GM18526 (cell line): Measurements from ENCODE around the gene EBP.

ENCODE experiments used
- POLR2A ChIP-seq: IDR thresholded peaks from 3 replicates; pipeline ENCODE4 v1.6.1; 2011; ENCODE audit not compliant: insufficient read length; ENCODE audit errors: extremely low read depth

EBP gene

DNA sequence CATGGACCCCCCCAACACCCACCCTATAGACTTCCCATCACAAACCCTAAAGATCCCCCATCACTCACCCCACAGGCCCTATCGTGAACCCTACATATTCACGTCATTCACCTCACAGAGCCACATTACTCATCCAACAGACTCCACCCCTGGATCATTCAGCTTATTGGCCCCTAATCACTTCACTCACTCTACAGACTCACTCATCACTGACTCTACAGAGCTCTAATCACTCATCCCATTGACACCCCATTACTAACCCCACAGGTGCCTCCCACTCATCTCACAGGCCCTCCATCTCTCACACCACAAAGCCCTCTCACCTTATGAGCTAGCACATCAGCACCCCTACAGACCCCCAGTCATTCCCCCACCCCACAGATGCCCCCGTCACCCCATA lies 11.6 kb downstream of the EBP start:
- no peak for TF ChIP-seq POLR2A

DNA sequence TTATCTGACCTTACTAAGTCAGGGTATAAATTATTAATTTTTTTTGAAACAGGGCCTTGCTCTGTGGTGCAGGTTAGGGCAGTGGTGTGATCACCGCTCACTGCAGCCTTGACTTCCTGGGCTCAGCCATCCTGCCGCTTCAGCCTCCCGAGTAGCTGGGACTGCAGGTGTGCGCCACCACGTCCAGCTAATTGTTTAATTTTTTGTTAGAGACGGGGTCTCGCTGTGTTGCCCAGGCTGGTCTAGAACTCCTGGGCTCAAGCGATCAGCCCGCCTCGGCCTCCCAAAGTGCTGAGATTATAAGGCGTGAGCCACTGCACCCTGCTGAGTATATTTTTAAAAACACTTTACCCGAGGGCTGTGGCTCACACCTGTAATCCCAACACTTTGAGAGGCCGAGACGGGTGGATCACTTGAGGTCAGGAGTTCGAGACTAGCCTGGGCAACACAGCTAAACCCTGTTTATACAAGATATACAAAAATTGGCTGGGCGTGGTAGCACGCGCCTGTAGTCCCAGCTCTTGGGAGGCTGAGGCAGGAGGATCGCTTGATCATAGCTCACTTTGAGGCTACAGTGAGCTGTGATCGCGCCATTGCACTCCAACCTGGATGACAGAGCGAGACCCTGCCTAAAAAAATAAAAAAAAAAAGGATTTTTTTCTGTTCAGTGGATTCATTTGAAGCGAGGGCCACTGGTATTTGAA lies 17.2 kb downstream of the EBP start:
- TF ChIP-seq POLR2A: no peak

DNA sequence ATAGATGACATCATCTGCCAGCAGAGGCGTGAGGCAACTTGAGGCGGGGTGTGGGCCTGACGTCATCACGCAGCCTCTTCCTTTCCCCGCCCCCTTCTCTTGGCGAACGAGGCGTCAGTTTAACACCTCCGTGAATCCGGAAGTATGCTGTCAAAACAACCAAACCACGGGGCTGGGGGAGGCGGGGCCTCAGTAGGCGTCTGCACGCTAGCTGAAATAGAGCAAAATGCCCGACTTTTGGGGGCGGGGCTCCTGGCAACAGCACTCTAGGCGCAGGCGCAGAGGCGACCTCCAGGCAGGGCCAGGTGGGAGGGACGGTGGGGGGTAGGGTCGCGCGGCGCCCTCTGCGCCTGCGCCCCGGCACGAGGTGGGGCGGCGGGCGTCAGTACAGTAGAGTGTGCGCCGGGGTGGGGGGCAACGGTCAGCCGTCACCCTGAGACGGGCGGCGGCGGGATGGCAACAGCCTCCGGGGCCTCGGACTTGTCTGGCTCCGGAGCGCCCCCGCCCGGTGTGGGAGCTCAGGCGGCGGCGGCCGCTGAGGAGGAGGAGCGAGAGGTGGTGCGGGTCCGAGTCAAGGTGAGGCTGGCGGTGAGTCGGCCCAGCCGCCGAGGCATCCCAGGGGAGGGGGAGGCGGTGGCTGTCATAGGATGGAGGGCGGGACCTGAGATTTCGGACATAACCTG lies 17.9 kb downstream of the EBP start, which contains the start of gene TBC1D25:
TBC1D25 (plus strand) TSS at position 370 of the 683 bp plus-strand sequence; CDS start at position 454, 84 bp downstream.
- TF ChIP-seq POLR2A: no peak

DNA sequence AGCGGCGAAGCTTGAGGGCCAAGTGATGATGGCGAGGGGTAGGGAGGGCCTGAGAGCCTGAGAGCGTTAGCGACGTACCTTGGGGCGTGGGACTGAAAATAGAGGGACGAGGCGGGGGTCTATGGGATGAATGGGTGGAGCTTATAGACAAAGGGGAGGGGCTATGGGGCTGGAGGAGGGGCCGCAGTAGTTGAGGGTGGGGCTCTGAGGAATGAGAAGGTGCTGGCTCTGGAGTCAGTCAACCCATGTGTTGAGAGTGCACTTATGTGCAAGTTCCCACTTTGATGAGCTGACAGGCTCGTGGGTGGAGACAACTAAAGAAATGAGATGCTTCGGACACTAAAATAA lies 18.4 kb downstream of the EBP start:
- no peak for TF ChIP-seq POLR2A

DNA sequence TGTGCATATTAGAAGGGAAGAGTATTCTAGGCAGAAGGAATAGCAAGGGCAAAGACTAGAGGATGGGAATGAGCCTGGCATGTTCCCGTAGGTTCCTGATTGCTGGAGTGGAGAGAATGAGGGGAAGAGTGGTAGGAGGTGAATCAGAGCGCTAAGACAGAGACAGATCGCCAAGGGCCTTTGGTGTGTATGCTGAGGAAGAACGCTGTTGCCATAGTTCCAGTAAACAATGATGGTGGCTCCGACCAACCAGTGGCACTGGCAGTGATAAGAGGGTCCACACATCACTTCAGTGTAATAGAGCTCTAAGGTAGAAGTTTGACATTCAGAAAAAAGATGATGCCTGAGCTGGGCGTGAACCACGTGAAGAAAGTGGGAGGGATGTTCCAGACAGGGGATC lies 18.9 kb downstream of the EBP start:
- TF ChIP-seq POLR2A: no peak

DNA sequence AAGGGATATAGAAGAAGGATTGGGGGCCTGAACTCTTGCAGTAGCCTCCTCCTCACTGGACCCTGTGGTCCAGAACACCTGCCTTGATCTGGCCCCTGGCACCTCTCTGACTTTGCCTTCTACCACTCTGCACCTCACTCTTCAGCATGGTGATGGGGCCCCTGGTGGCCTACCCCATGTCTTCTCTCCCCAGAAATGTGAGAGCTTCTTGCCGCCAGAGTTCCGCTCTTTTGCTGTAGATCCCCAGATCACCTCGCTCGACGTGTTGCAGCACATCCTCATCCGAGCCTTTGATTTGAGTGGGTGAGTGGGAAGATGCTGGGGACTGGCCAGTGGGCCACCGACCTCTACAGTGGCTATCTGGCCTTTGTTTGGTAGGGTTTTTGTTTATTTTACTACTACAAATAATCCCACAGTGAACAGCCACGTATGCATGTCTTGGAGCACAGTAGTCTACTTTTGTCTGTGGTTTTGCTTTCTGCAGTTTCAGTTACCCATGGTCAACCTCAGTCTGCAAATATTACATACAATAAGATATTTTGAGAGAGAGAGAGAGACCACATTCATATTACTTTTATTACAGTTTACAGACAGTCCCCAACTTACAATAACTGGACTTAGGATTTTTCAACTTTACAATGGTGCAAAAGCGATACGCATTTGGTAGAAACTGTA lies 19.7 kb downstream of the EBP start:
- no peak for TF ChIP-seq POLR2A

DNA sequence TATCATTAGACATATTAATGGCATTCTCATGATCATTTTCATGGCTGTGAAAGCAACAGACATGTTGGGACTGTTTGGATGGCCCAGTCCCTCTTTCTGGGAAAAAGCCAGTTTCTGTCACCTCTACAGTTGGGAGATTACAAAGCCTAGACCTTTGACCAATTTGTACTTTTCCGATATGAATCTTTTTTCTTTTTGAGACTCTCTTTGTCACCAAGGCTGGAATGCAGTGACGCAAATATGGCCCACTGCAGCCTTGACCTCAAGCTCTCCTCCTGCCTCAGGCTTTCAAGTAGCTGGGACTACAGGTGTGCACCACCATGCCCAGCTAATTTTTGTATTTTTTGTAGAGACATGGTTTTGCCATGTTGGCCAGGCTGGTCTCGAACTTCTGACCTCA lies 27.3 kb downstream of the EBP start:
- no peak for TF ChIP-seq POLR2A

DNA sequence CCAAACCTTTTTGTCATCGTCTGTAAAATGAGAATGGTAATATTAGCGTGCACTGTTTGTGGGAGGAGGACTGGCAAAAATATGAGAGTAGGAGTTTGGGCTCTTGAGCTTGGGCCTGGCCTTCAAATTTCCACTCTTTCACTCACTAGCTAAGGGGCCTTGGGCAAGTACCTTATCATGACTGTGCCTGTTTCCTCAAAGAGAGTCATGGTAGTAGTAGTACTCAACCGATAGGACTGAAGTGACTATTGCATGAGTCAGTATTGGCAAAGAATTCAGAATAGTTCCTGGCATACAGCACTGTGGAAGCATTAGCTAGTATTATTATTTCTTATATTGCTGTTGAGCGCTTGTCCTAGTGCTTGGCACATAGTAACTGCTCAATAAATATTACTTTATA lies 36.7 kb downstream of the EBP start:
- TF ChIP-seq POLR2A: no peak

DNA sequence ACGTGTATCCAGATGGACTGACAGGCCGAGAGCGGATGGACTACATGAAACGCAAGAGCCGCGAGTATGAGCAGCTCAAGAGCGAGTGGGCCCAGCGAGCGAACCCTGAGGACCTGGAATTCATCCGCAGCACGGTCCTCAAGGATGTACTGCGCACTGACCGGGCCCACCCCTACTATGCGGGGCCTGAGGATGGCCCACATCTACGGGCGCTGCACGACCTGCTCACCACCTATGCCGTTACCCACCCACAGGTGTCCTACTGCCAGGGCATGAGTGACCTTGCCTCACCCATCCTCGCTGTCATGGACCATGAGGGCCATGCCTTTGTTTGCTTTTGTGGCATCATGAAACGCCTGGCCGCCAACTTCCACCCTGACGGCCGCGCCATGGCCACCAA lies 38.0 kb downstream of the EBP start:
- no peak for TF ChIP-seq POLR2A

DNA sequence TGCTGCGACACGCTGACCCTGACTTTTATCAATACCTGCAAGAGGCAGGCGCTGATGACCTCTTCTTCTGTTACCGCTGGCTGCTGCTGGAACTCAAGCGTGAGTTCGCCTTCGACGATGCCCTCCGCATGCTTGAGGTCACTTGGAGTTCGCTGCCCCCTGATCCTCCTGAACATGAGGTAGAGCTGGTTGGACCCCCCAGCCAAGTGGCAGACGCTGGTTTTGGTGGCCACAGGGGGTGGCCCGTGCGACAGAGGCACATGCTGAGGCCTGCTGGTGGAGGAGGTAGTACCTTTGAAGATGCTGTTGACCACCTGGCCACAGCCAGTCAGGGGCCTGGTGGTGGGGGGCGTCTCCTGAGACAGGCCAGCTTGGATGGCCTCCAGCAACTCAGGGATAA lies 38.4 kb downstream of the EBP start:
- no peak for TF ChIP-seq POLR2A

DNA sequence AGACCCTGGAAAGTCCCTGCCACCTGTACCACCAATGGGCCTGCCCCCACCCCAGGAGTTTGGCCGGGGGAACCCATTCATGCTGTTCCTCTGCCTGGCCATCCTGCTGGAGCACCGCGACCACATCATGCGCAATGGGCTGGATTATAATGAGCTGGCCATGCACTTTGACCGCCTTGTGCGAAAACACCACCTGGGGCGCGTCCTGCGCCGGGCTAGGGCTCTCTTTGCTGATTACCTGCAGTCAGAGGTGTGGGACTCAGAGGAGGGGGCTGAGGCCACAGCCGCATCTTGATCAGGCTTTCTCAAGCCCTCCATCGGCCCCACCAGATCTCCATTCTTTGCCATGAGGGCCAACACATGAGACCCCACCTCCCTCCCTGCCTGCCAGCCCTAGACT lies 39.1 kb downstream of the EBP start:
- no peak for TF ChIP-seq POLR2A

DNA sequence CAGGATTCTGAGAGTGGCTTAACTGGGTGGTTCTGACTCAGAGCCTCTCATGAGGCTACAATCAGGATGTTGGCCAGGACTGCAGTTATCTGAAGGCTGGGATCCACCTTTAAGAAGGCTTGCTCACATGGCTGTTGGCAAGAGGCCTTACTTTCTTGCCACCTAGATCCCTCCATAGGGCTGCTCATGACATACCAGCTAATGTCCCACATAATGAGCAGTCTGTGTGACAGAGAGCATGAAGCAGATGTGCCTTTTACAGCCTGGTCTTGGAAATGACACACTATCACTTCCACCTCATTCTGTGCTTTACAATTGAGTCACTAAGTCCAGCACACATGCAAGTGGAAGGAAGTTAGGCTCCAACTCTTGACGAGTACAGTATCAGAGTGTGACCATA lies 48.4 kb downstream of the EBP start:
- TF ChIP-seq POLR2A: no peak

DNA sequence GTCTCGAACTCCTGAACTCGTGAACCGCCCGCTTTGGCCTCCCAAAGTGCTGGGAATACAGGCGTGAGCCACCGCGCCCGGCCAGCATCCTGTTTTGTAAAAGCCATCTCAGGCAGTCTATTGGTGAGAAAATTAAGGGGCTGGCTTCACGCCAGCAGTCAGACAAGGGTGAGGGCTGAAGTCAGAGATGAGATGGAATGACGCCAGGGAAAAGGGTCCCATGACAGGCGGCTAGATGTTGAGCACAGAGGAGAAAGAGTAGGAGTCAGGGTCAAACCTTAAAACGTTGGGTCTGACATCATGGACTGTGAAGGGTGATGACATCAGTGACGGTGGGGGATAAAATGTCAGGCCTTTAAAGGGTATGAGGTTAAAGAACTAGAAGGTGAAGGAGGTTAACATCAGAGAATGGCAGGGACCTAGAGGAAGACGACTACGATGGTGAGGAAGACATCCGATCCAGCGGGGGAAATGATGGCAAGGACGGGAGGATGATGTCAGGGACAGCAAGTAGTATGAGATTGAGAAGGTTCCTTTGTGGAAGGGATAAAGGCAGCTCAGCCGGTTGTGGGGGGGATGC lies 52.2 kb downstream of the EBP start:
- no peak for TF ChIP-seq POLR2A

DNA sequence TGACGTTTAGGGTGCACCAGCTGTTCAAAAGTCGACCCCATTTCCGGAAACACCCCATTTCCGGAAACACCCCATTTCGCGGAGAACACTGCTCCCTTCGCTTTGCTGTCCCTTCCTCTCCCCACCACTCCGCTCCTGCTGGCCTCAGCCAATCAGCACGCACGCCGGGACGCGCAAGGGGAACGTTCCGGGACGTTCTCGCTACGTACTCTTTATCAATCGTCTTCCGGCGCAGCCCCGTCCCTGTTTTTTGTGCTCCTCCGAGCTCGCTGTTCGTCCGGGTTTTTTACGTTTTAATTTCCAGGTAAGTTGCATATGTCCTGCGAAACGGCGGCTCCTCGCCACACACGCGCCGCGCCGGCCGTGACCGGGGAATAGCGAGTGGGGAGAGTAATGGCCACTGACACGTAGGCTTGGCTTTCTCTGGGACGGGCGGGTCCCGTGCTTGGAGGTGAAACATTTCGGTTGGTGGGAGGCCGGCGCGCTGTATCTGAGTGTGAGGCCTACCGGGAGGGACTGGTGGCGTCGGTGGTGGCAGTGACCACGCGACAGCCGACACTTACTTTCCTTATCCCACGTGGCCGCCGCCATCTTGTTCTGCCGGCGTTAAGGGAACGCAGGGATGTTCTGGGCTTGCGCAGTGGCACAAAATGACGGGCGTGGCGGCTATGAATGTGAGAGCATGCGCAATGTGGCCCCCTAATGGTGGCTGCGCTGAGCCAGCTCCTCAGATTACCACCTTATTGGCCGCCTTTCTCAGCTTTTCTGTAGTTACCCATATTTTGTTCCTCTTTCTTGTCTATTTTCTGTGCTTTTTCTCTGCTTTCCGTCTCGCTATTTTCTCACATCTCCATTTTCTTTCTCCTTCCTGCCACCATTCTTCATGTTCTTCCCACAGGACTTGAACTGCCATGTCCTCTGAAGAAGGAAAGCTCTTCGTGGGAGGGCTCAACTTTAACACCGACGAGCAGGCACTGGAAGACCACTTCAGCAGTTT lies 53.0 kb downstream of the EBP start, which contains the start of gene RBM3:
RBM3 (plus strand) TSS at position 215 of the 997 bp plus-strand sequence; CDS start at position 912, 697 bp downstream.
- TF ChIP-seq POLR2A: peak; percentile 77

DNA sequence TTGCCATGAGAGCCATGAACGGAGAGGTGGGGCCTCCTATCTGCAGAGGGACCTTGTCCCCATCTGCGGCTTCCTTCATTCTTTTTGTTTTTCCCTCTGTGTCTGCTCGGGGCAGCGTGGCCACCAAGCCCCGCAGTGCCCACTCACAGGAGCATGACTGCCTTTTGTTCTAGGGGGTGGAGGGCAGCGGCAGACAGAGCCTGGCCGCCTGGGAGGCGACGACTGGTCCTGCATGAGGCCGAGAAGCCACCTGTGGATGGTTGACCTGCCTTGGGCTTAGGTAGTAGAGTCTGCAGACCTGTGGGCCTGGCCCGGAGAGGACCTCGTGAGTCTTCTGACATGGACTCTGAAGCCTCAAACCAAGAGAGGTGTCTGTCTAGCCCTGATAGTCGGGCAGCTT lies 54.0 kb downstream of the EBP start:
- no peak for TF ChIP-seq POLR2A
